Astrocyte (in vitro differentiated cells and primary cell): ENCODE results near the gene KIF26B. TPM values are rescaled to one million over a fixed set of nuclear protein-coding genes. Genes with fewer than 3 reads are reported as not detected.

Source experiments
- DNase-seq: peaks from one replicate; pipeline ENCODE4 v3.0.0-alpha.2; 2010; ENCODE audit warnings: low read depth
- FAIRE-seq: peaks from 2 replicates; lab custom pipeline; 2011; peaks lifted over from hg19 to GRCh38; lab: Jason Lieb, UNC
- H2AFZ ChIP-seq: 2 replicates; pipeline ENCODE4 v1.6.0; 2012; ENCODE audit warnings: low read depth, low read length, inconsistent platforms
- H3K27ac ChIP-seq: 2 replicates; pipeline ENCODE4 v1.5.1; 2011; ENCODE audit warnings: low read depth, low read length, inconsistent platforms
- H3K27me3 ChIP-seq: 2 replicates; pipeline ENCODE4 v1.6.0; 2011; ENCODE audit warnings: low read length, inconsistent platforms; ENCODE audit not compliant: insufficient read depth
- H3K36me3 ChIP-seq: 2 replicates; pipeline ENCODE4 v1.5.1; 2011; ENCODE audit warnings: low read length, inconsistent platforms; ENCODE audit not compliant: insufficient read depth
- H3K4me1 ChIP-seq: 2 replicates; pipeline ENCODE4 v1.5.1; 2011; ENCODE audit warnings: low read length, inconsistent platforms; ENCODE audit not compliant: insufficient read depth
- H3K4me2 ChIP-seq: 2 replicates; pipeline ENCODE4 v1.6.0; 2012; ENCODE audit warnings: low read length, inconsistent platforms
- H3K4me3 ChIP-seq: 2 replicates; pipeline ENCODE4 v1.5.1; 2011; ENCODE audit warnings: low read depth, mild to moderate bottlenecking, low read length, inconsistent platforms; ENCODE audit not compliant: insufficient read depth
- H3K79me2 ChIP-seq: 2 replicates; pipeline ENCODE4 v1.6.0; 2012; ENCODE audit warnings: mild to moderate bottlenecking, low read length, inconsistent platforms; ENCODE audit not compliant: insufficient read depth
- H3K9ac ChIP-seq: 2 replicates; pipeline ENCODE4 v1.6.0; 2012; ENCODE audit warnings: mild to moderate bottlenecking, low read length, inconsistent platforms
- H3K9me3 ChIP-seq: 2 replicates; pipeline ENCODE4 v1.5.1; 2012; ENCODE audit warnings: low read depth, mild to moderate bottlenecking, low read length, inconsistent platforms; ENCODE audit not compliant: insufficient read depth
- H4K20me1 ChIP-seq: 2 replicates; pipeline ENCODE4 v1.6.0; 2012; ENCODE audit warnings: low read length, inconsistent platforms; ENCODE audit not compliant: insufficient read depth
- H3K27ac Mint-ChIP-seq: one replicate; pipeline ENCODE4 v1.8.0; 2021; ENCODE audit warnings: mild to moderate bottlenecking, mixed read lengths; ENCODE audit not compliant: unreplicated experiment
- H3K27me3 Mint-ChIP-seq: one replicate; pipeline ENCODE4 v1.8.0; 2021; ENCODE audit warnings: low read depth, mixed read lengths; ENCODE audit not compliant: unreplicated experiment
- H3K36me3 Mint-ChIP-seq: one replicate; pipeline ENCODE4 v1.8.0; 2021; ENCODE audit warnings: low read depth, mixed read lengths; ENCODE audit not compliant: unreplicated experiment
- H3K4me1 Mint-ChIP-seq: one replicate; pipeline ENCODE4 v1.8.0; 2021; ENCODE audit warnings: low read depth, mixed read lengths; ENCODE audit not compliant: unreplicated experiment
- H3K4me3 Mint-ChIP-seq: one replicate; pipeline ENCODE4 v1.8.0; 2021; ENCODE audit warnings: mild to moderate bottlenecking, moderate library complexity, mixed read lengths; ENCODE audit not compliant: unreplicated experiment
- H3K9me3 Mint-ChIP-seq: one replicate; pipeline ENCODE4 v1.8.0; 2021; ENCODE audit warnings: mild to moderate bottlenecking, mixed read lengths; ENCODE audit not compliant: unreplicated experiment
- CTCF ChIP-seq: IDR thresholded peaks from 2 replicates; pipeline ENCODE4 v1.5.1; 2011; ENCODE audit warnings: low read depth, mild to moderate bottlenecking, inconsistent platforms, low read length, moderate library complexity; ENCODE audit not compliant: insufficient read depth
- EZH2 ChIP-seq: IDR thresholded peaks from 2 replicates; pipeline ENCODE4 v1.6.1; 2012; ENCODE audit warnings: mild to moderate bottlenecking, low read length, inconsistent platforms; ENCODE audit not compliant: insufficient read depth
- total RNA-seq: library from RNA; stranded (reverse); gene quantifications from 2 replicates; pipeline ENCODE4 v1.2.1, GENCODE V29; 2021

KIF26B gene
- total RNA-seq, 1 donor from 2014 or later = 6.8 TPM

- no peak for TF ChIP-seq CTCF
- TF ChIP-seq EZH2 = no peak
- peaks cover 37% of the 10 kb centered on the region for H3K36me3 Mint-ChIP-seq
- no peak overlapping the region for H3K4me3 Mint-ChIP-seq
- H3K9ac ChIP-seq = no peak overlapping the region
- no peaks in the 10 kb centered on the region for H3K4me1 ChIP-seq
- FAIRE-seq = no peak
- H4K20me1 ChIP-seq = peaks cover 22% of the 10 kb centered on the region
- no peak overlapping the region for H2AFZ ChIP-seq
- no peak overlapping the region for H3K4me3 ChIP-seq
- peaks cover 17% of the 10 kb centered on the region for H3K9me3 ChIP-seq
- no peaks in the 10 kb centered on the region for H3K4me1 Mint-ChIP-seq
- H3K79me2 ChIP-seq = no peaks in the 10 kb centered on the region
- H3K9me3 Mint-ChIP-seq = peaks cover 34% of the 10 kb centered on the region
- no peaks in the 10 kb centered on the region for H3K36me3 ChIP-seq
- no peak overlapping the region for H3K4me2 ChIP-seq
- DNase-seq = no peak
- H3K27ac Mint-ChIP-seq = no peak overlapping the region
- H3K27ac ChIP-seq = no peak overlapping the region
- H3K27me3 Mint-ChIP-seq = no peaks in the 10 kb centered on the region
- H3K27me3 ChIP-seq = no peaks in the 10 kb centered on the region
Measured at GRCh38 chr1:245207801-245208200, 53.0 kb downstream of the KIF26B start.

- Mint-ChIP-seq H3K9me3 (peaks cover 37% of the 10 kb centered on the region), H3K27me3 (peaks cover 3% of the 10 kb centered on the region), H3K4me3 (no peak overlapping the region), H3K27ac (no peak overlapping the region), H3K4me1 (no peaks in the 10 kb centered on the region), H3K36me3 (peaks cover 41% of the 10 kb centered on the region)
- no peaks in the 10 kb centered on the region for H3K4me1 ChIP-seq
- H2AFZ ChIP-seq = no peak overlapping the region
- no peak overlapping the region for H3K4me2 ChIP-seq
- no peak overlapping the region for H3K27ac ChIP-seq
- DNase-seq = no peak
- H3K79me2 ChIP-seq = no peaks in the 10 kb centered on the region
- H3K9ac ChIP-seq = no peak overlapping the region
- peaks cover 22% of the 10 kb centered on the region for H4K20me1 ChIP-seq
- H3K4me3 ChIP-seq = no peak overlapping the region
- peaks cover 17% of the 10 kb centered on the region for H3K9me3 ChIP-seq
- no peaks in the 10 kb centered on the region for H3K27me3 ChIP-seq
- no peak for FAIRE-seq
- TF ChIP-seq CTCF = no peak
- no peaks in the 10 kb centered on the region for H3K36me3 ChIP-seq
Measured at GRCh38 chr1:245209658-245210435, 55.1 kb downstream of the KIF26B start.
